ENCODE measurements around the gene SEC62.
"Not testable (repeated sequence)": the region's sequence is repeated elsewhere in the genome, so short reads cannot be mapped to it uniquely, and the experiment has no call there.

Gene SEC62

GRCh38 chr3:170002879-170003278, 36.3 kb downstream of the SEC62 start:
- Histone ChIP-seq H3K4me1 (ENCODE audit: control insufficient read depth, insufficient read depth, low read length) (no peaks in the 10 kb centered on the region), H3K4me3 (ENCODE audit: low read length) (no peak overlapping the region), H3K27ac (ENCODE audit: low read depth, low read length) (no peak overlapping the region), H3K9ac (ENCODE audit: low read length) (no peak overlapping the region), H3K36me3 (ENCODE audit: control insufficient read depth, insufficient read depth, low read length) (no peaks in the 10 kb centered on the region), H3K27me3 (ENCODE audit: control insufficient read depth, insufficient read depth, low read length) (no peaks in the 10 kb centered on the region)

GRCh38 chr3:170003881-170004356, 37.3 kb downstream of the SEC62 start:
- no peaks in the 10 kb centered on the region for H3K27me3 ChIP-seq (ENCODE audit: control insufficient read depth, insufficient read depth, low read length)
- H3K27ac ChIP-seq (ENCODE audit: low read depth, low read length), result no peak overlapping the region
- H3K4me1 ChIP-seq (ENCODE audit: control insufficient read depth, insufficient read depth, low read length), result no peaks in the 10 kb centered on the region
- no peak overlapping the region for H3K4me3 ChIP-seq (ENCODE audit: low read length)
- H3K36me3 ChIP-seq (ENCODE audit: control insufficient read depth, insufficient read depth, low read length), result no peaks in the 10 kb centered on the region
- no peak overlapping the region for H3K9ac ChIP-seq (ENCODE audit: low read length)

GRCh38 chr3:170007031-170007663, 40.5 kb downstream of the SEC62 start:
- H3K4me3 ChIP-seq (ENCODE audit: low read length), result no peak overlapping the region
- no peaks in the 10 kb centered on the region for H3K36me3 ChIP-seq (ENCODE audit: control insufficient read depth, insufficient read depth, low read length)
- no peaks in the 10 kb centered on the region for H3K4me1 ChIP-seq (ENCODE audit: control insufficient read depth, insufficient read depth, low read length)
- no peaks in the 10 kb centered on the region for H3K27me3 ChIP-seq (ENCODE audit: control insufficient read depth, insufficient read depth, low read length)
- no peak overlapping the region for H3K27ac ChIP-seq (ENCODE audit: low read depth, low read length)
- no peak overlapping the region for H3K9ac ChIP-seq (ENCODE audit: low read length)

- Histone ChIP-seq H3K4me1 (ENCODE audit: control insufficient read depth, insufficient read depth, low read length) (no peaks in the 10 kb centered on the region), H3K4me3 (ENCODE audit: low read length) (no peak overlapping the region), H3K9ac (ENCODE audit: low read length) (no peak overlapping the region), H3K27ac (ENCODE audit: low read depth, low read length) (no peak overlapping the region), H3K36me3 (ENCODE audit: control insufficient read depth, insufficient read depth, low read length) (no peaks in the 10 kb centered on the region), H3K27me3 (ENCODE audit: control insufficient read depth, insufficient read depth, low read length) (no peaks in the 10 kb centered on the region)
Measured at GRCh38 chr3:170010498-170010897, 43.9 kb downstream of the SEC62 start.

- Histone ChIP-seq H3K27ac (ENCODE audit: low read depth, low read length) (no peak overlapping the region), H3K9ac (ENCODE audit: low read length) (no peak overlapping the region), H3K4me1 (ENCODE audit: control insufficient read depth, insufficient read depth, low read length) (no peaks in the 10 kb centered on the region), H3K4me3 (ENCODE audit: low read length) (no peak overlapping the region), H3K36me3 (ENCODE audit: control insufficient read depth, insufficient read depth, low read length) (no peaks in the 10 kb centered on the region), H3K27me3 (ENCODE audit: control insufficient read depth, insufficient read depth, low read length) (no peaks in the 10 kb centered on the region)
Measured at GRCh38 chr3:170012683-170013400, 46.2 kb downstream of the SEC62 start.

- no peak overlapping the region for H3K27ac ChIP-seq (ENCODE audit: low read depth, low read length)
- H3K4me3 ChIP-seq (ENCODE audit: low read length), result no peak overlapping the region
- H3K36me3 ChIP-seq (ENCODE audit: control insufficient read depth, insufficient read depth, low read length), result no peaks in the 10 kb centered on the region
- H3K4me1 ChIP-seq (ENCODE audit: control insufficient read depth, insufficient read depth, low read length), result no peaks in the 10 kb centered on the region
- H3K27me3 ChIP-seq (ENCODE audit: control insufficient read depth, insufficient read depth, low read length), result no peaks in the 10 kb centered on the region
- H3K9ac ChIP-seq (ENCODE audit: low read length), result no peak overlapping the region
Measured at GRCh38 chr3:170016057-170016456, 49.5 kb downstream of the SEC62 start.

- not testable (repeated sequence) for H3K4me1 ChIP-seq (ENCODE audit: control insufficient read depth, insufficient read depth, low read length); H3K36me3 ChIP-seq (ENCODE audit: control insufficient read depth, insufficient read depth, low read length); H3K9ac ChIP-seq (ENCODE audit: low read length); H3K27me3 ChIP-seq (ENCODE audit: control insufficient read depth, insufficient read depth, low read length); H3K4me3 ChIP-seq (ENCODE audit: low read length); H3K27ac ChIP-seq (ENCODE audit: low read depth, low read length)
Measured at GRCh38 chr3:170019306-170019705, 52.7 kb downstream of the SEC62 start.

- Histone ChIP-seq H3K27me3 (ENCODE audit: control insufficient read depth, insufficient read depth, low read length) (no peaks in the 10 kb centered on the region), H3K4me1 (ENCODE audit: control insufficient read depth, insufficient read depth, low read length) (no peaks in the 10 kb centered on the region), H3K36me3 (ENCODE audit: control insufficient read depth, insufficient read depth, low read length) (no peaks in the 10 kb centered on the region), H3K27ac (ENCODE audit: low read depth, low read length) (no peak overlapping the region), H3K9ac (ENCODE audit: low read length) (no peak overlapping the region), H3K4me3 (ENCODE audit: low read length) (no peak overlapping the region)
Measured at GRCh38 chr3:170021083-170021482, 54.5 kb downstream of the SEC62 start.

- Histone ChIP-seq H3K36me3 (ENCODE audit: control insufficient read depth, insufficient read depth, low read length) (no peaks in the 10 kb centered on the region), H3K9ac (ENCODE audit: low read length) (no peak overlapping the region), H3K4me3 (ENCODE audit: low read length) (no peak overlapping the region), H3K4me1 (ENCODE audit: control insufficient read depth, insufficient read depth, low read length) (no peaks in the 10 kb centered on the region), H3K27me3 (ENCODE audit: control insufficient read depth, insufficient read depth, low read length) (no peaks in the 10 kb centered on the region), H3K27ac (ENCODE audit: low read depth, low read length) (no peak overlapping the region)
Measured at GRCh38 chr3:170022336-170022735, 55.7 kb downstream of the SEC62 start.

- no peak overlapping the region for H3K4me3 ChIP-seq (ENCODE audit: low read length)
- H3K4me1 ChIP-seq (ENCODE audit: control insufficient read depth, insufficient read depth, low read length), result no peaks in the 10 kb centered on the region
- H3K27ac ChIP-seq (ENCODE audit: low read depth, low read length), result no peak overlapping the region
- H3K9ac ChIP-seq (ENCODE audit: low read length), result no peak overlapping the region
- H3K36me3 ChIP-seq (ENCODE audit: control insufficient read depth, insufficient read depth, low read length), result no peaks in the 10 kb centered on the region
- H3K27me3 ChIP-seq (ENCODE audit: control insufficient read depth, insufficient read depth, low read length), result no peaks in the 10 kb centered on the region
Measured at GRCh38 chr3:170023165-170023564, 56.6 kb downstream of the SEC62 start.

- Histone ChIP-seq H3K9ac (ENCODE audit: low read length) (no peak overlapping the region), H3K27me3 (ENCODE audit: control insufficient read depth, insufficient read depth, low read length) (no peaks in the 10 kb centered on the region), H3K4me3 (ENCODE audit: low read length) (no peak overlapping the region), H3K4me1 (ENCODE audit: control insufficient read depth, insufficient read depth, low read length) (no peaks in the 10 kb centered on the region), H3K36me3 (ENCODE audit: control insufficient read depth, insufficient read depth, low read length) (no peaks in the 10 kb centered on the region), H3K27ac (ENCODE audit: low read depth, low read length) (no peak overlapping the region)
Measured at GRCh38 chr3:170024581-170024980, 58.0 kb downstream of the SEC62 start.

GRCh38 chr3:170027233-170028102, 60.9 kb downstream of the SEC62 start:
- H3K9ac ChIP-seq (ENCODE audit: low read length), result no peak overlapping the region
- H3K4me1 ChIP-seq (ENCODE audit: control insufficient read depth, insufficient read depth, low read length), result no peaks in the 10 kb centered on the region
- no peaks in the 10 kb centered on the region for H3K36me3 ChIP-seq (ENCODE audit: control insufficient read depth, insufficient read depth, low read length)
- H3K27ac ChIP-seq (ENCODE audit: low read depth, low read length), result no peak overlapping the region
- no peak overlapping the region for H3K4me3 ChIP-seq (ENCODE audit: low read length)
- H3K27me3 ChIP-seq (ENCODE audit: control insufficient read depth, insufficient read depth, low read length), result no peaks in the 10 kb centered on the region

Data from rectal smooth muscle tissue (tissue), 1 donor.